ENCODE data around the gene STX18. TPM values are rescaled to one million over a fixed set of nuclear protein-coding genes. Genes with fewer than 3 reads are reported as not detected.

The STX18 gene
- total RNA-seq, 1 donor from 2014 or later = 24.0 TPM

GRCh38 chr4:4420421-4420820 lies 121.4 kb downstream of the STX18 start:
- Mint-ChIP-seq H3K4me1 (ENCODE audit: low read depth, unreplicated experiment) (peaks cover 3% of the 10 kb centered on the region), H3K27ac (ENCODE audit: unreplicated experiment) (no peak overlapping the region), H3K4me3 (ENCODE audit: unreplicated experiment) (no peak overlapping the region), H3K36me3 (ENCODE audit: low read depth, unreplicated experiment) (peaks cover 27% of the 10 kb centered on the region), H3K9me3 (ENCODE audit: unreplicated experiment) (peaks cover 3% of the 10 kb centered on the region), H3K27me3 (ENCODE audit: low read depth, unreplicated experiment) (no peaks in the 10 kb centered on the region)
- FAIRE-seq (no peak), DNase-seq (ENCODE audit: low read depth) (no peak)
- Histone ChIP-seq H3K4me1 (ENCODE audit: insufficient read depth, low read length) (no peaks in the 10 kb centered on the region), H3K79me2 (ENCODE audit: insufficient read depth, low read length) (no peaks in the 10 kb centered on the region), H3K4me2 (ENCODE audit: low read length) (no peak overlapping the region), H3K36me3 (ENCODE audit: insufficient read depth, low read length) (peaks cover 16% of the 10 kb centered on the region), H4K20me1 (ENCODE audit: insufficient read depth, low read length) (no peaks in the 10 kb centered on the region), H3K27me3 (ENCODE audit: insufficient read depth, low read length) (no peaks in the 10 kb centered on the region), H3K9ac (ENCODE audit: low read length) (no peak overlapping the region), H3K27ac (ENCODE audit: low read depth, low read length) (no peak overlapping the region), H3K4me3 (ENCODE audit: insufficient read depth, low read depth, low read length) (no peak overlapping the region), H3K9me3 (ENCODE audit: insufficient read depth, low read depth, low read length) (no peaks in the 10 kb centered on the region), H2AFZ (ENCODE audit: low read depth, low read length) (no peak overlapping the region)
- TF ChIP-seq CTCF (IDR thresholded peaks at IDR 0.05; ENCODE audit: insufficient read depth, low read depth, low read length) = no peak
- no peak for TF ChIP-seq EZH2 (IDR thresholded peaks at IDR 0.05; ENCODE audit: insufficient read depth, low read length)

- H3K36me3 Mint-ChIP-seq (ENCODE audit: low read depth, unreplicated experiment) = peaks cover 27% of the 10 kb centered on the region
These were observed 122.0 kb downstream of the STX18 start for GRCh38 chr4:4419896-4420295.

More at GRCh38 chr4:4419896-4420295, 122.0 kb downstream of the STX18 start:
- Mint-ChIP-seq H3K27ac (ENCODE audit: unreplicated experiment) (no peak overlapping the region), H3K4me3 (ENCODE audit: unreplicated experiment) (no peak overlapping the region), H3K4me1 (ENCODE audit: low read depth, unreplicated experiment) (peaks cover 2% of the 10 kb centered on the region), H3K9me3 (ENCODE audit: unreplicated experiment) (peaks cover 3% of the 10 kb centered on the region), H3K27me3 (ENCODE audit: low read depth, unreplicated experiment) (no peaks in the 10 kb centered on the region)
- Histone ChIP-seq H3K9me3 (ENCODE audit: insufficient read depth, low read depth, low read length) (no peaks in the 10 kb centered on the region), H3K9ac (ENCODE audit: low read length) (no peak overlapping the region), H4K20me1 (ENCODE audit: insufficient read depth, low read length) (no peaks in the 10 kb centered on the region), H2AFZ (ENCODE audit: low read depth, low read length) (no peak overlapping the region), H3K4me1 (ENCODE audit: insufficient read depth, low read length) (no peaks in the 10 kb centered on the region), H3K79me2 (ENCODE audit: insufficient read depth, low read length) (no peaks in the 10 kb centered on the region), H3K36me3 (ENCODE audit: insufficient read depth, low read length) (peaks cover 16% of the 10 kb centered on the region), H3K27me3 (ENCODE audit: insufficient read depth, low read length) (no peaks in the 10 kb centered on the region), H3K27ac (ENCODE audit: low read depth, low read length) (no peak overlapping the region), H3K4me2 (ENCODE audit: low read length) (no peak overlapping the region), H3K4me3 (ENCODE audit: insufficient read depth, low read depth, low read length) (no peak overlapping the region)
- DNase-seq (ENCODE audit: low read depth) = no peak
- TF ChIP-seq CTCF (IDR thresholded peaks at IDR 0.05; ENCODE audit: insufficient read depth, low read depth, low read length) (no peak), EZH2 (IDR thresholded peaks at IDR 0.05; ENCODE audit: insufficient read depth, low read length) (no peak)
- no peak for FAIRE-seq

All from astrocyte (in vitro differentiated cells and primary cell).